AG04449 (cell line): ENCODE data around the gene ST6GAL1.

Experiments used
- CTCF ChIA-PET: fragments of 350-600 bp; formaldehyde crosslinking; extraction: SDS; loops from one replicate; lab custom pipeline; 2021; ENCODE audit warnings: antibody characterized with exemption; lab: Yijun Ruan, JAX
- POLR2A ChIA-PET: fragments of 400-600, 350-600 bp; formaldehyde crosslinking; extraction: SDS; loops from one replicate; lab custom pipeline; 2020; ENCODE audit warnings: antibody characterized with exemption, inconsistent platforms; lab: Yijun Ruan, JAX
- DNase-seq: peaks from one replicate; pipeline ENCODE4 v3.0.0-alpha.2; 2010; ENCODE audit warnings: low read depth, low spot score
- H3K4me3 ChIP-seq: 2 replicates; pipeline ENCODE4 v1.5.1; 2011; ENCODE audit warnings: low read depth, mild to moderate bottlenecking, control low read depth, low read length
- TF ChIP-seq, protein P1 (sequence below): IDR thresholded peaks from one replicate; pipeline ENCODE4 v1.5.1; 2011; ENCODE audit warnings: mild to moderate bottlenecking, moderate library complexity, low read length, control low read depth, inconsistent platforms; ENCODE audit not compliant: insufficient read depth; ENCODE audit errors: missing control alignments

ST6GAL1 gene

DNA sequence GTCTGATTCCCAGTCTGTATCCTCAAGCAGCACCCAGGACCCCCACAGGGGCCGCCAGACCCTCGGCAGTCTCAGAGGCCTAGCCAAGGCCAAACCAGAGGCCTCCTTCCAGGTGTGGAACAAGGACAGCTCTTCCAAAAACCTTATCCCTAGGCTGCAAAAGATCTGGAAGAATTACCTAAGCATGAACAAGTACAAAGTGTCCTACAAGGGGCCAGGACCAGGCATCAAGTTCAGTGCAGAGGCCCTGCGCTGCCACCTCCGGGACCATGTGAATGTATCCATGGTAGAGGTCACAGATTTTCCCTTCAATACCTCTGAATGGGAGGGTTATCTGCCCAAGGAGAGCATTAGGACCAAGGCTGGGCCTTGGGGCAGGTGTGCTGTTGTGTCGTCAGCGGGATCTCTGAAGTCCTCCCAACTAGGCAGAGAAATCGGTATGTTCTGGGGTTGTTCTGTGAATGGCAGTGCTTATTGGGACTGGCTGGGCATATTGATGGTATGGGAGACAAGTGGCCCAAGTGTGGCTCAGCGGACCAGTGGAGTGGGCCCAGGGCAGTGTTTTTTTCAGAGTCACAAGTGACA is 112.6 kb downstream of the ST6GAL1 start:
- ChIA-PET POLR2A (no interaction called here), CTCF (no interaction called here)
- DNase-seq, result no peak
- H3K4me3 ChIP-seq, result no peak overlapping the region
- TF ChIP-seq, protein P1, sequence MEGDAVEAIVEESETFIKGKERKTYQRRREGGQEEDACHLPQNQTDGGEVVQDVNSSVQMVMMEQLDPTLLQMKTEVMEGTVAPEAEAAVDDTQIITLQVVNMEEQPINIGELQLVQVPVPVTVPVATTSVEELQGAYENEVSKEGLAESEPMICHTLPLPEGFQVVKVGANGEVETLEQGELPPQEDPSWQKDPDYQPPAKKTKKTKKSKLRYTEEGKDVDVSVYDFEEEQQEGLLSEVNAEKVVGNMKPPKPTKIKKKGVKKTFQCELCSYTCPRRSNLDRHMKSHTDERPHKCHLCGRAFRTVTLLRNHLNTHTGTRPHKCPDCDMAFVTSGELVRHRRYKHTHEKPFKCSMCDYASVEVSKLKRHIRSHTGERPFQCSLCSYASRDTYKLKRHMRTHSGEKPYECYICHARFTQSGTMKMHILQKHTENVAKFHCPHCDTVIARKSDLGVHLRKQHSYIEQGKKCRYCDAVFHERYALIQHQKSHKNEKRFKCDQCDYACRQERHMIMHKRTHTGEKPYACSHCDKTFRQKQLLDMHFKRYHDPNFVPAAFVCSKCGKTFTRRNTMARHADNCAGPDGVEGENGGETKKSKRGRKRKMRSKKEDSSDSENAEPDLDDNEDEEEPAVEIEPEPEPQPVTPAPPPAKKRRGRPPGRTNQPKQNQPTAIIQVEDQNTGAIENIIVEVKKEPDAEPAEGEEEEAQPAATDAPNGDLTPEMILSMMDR, result no peak

DNA sequence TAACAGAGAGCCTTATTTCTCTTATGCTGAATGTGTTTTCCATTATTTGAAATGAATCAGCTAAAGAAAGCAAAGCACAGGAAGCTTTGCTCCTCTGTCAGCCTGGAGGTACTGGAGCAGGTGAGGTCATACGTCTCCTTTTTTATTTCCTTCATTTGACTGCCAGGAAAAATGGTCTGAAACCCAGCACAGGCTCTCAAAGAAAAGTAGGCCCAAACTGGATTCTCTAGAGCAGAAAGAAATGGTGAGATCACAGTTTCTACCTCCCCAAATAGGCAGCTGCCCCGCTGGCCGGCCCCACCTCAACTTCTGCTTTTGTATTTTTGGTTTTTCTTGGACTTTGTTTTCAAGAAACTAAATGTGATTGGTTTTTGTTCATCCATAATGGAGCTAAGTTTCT is 113.9 kb downstream of the ST6GAL1 start:
- no peak overlapping the region for H3K4me3 ChIP-seq
- ChIA-PET CTCF (no interaction called here), POLR2A (no interaction called here)
- TF ChIP-seq, protein P1, result no peak
- DNase-seq, result no peak

DNA sequence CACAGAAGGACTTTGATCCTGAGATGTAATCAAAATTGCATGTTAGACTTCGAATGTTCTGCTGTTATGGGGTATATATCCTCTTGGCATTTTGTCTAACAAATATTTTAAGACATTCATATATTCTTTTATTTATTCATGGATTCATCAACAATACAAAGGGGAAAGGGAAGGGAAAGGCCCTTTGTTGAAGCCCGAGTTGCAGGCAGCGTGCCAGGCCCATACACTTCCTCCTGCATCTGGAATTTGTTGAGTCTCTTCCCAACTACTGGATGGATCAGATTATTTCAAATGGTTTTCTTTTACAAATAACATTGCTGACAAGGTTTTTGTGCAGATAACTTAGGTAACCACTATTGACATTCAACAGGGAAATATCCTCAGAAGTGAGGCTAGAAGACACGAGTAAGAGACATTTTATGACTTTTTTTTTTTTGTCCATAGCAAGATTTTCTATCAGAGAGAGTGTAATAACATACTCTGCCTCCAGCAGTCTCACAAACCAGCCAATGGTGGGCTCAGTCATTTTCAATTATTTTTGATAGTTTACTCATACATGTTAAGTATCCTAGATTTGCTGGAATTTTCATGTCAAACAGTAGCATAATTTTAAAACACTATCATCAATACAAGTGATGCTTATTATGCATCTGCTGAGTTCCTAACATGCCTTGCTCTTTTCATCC is 114.7 kb downstream of the ST6GAL1 start:
- TF ChIP-seq, protein P1, result no peak
- ChIA-PET POLR2A (no interaction called here), CTCF (no interaction called here)
- no peak overlapping the region for H3K4me3 ChIP-seq
- no peak for DNase-seq

DNA sequence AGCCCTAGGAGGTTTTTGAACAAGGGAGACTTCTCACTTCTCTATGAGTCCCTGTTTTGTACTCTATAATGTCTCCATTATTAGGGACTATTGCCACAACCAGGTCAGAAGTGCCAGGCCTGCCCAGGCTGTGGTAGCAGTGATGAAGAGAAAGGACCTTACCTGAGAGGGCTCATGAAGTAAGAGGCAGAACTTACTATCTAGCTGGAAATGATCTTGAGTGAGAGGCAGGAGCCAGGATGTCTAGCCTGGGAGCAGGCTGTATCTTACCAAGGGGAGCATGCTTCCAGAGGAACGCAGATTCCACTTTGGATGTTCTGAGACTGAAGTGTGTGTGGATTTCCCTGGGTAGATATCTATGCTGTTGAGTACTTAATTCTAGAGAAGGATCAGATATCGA is 115.7 kb downstream of the ST6GAL1 start:
- POLR2A ChIA-PET, result no interaction called here
- no peak overlapping the region for H3K4me3 ChIP-seq
- CTCF ChIA-PET, result no interaction called here
- no peak for DNase-seq
- TF ChIP-seq, protein P1, result no peak

DNA sequence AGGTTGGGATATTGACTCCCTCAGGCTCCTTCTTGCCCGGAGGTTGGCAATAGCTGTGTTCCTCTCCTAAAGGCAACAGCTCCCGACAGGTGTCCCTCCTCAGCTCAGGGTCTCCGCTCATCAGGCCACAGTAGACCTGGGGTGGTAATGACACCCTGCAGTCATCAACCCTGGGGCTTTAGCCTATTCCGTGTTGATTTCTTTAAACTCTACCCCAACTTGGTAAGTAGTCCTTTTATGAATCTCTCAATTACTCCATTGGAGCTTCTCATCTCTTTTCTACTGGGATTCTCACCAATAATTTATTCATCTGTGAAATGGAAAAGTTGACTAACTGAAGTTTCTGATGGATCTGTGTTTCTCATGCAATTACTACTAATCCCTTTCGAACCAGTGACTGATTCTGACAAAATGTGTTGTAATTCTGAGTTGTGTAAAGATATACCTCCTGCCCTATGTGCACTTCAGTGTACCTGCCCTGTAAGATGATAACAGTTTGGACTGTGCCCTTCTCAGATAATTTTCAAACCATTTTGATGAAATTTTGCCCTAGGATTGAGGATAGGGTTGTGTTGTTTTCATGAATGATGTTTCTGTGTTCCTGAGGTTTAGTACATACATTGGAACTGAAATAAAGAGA is 119.3 kb downstream of the ST6GAL1 start:
- TF ChIP-seq, protein P1, result no peak
- ChIA-PET CTCF (interaction anchor here (0.5 kb wide), 1 partner anchor 328 kb away, joined by 3 read pairs; no protein-coding TSS in a partner anchor), POLR2A (interaction anchor here (0.5 kb wide), 1 partner anchor 53 kb away, joined by 5 read pairs; no protein-coding TSS in a partner anchor)
- DNase-seq, result no peak
- no peak overlapping the region for H3K4me3 ChIP-seq

DNA sequence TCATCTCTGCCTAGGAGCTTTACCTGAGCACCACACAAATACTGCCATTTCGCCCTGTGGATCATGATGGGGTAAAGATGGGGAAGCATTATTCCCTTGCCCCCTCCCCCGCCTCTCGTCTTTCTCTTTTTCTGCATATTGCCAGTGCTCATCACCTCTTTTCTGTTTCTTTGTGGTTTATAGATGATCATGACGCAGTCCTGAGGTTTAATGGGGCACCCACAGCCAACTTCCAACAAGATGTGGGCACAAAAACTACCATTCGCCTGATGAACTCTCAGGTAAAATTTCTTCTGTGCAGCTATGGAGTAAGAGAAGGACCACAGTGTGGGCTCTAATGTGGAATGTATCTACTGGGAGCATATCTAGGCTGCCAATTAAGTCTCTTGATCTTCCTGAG is 120.7 kb downstream of the ST6GAL1 start:
- TF ChIP-seq, protein P1, result no peak
- no peak for DNase-seq
- ChIA-PET CTCF (no interaction called here), POLR2A (no interaction called here)
- no peak overlapping the region for H3K4me3 ChIP-seq
